Amygdala (tissue), 56 donors: ENCODE measurements around the gene SERAC1.
A peak's percentile ranks its signal among the peaks of the same experiment; 100 is the strongest.

Experiments used
- DNase-seq, 56 donors: peaks; one replicate each; lab custom pipeline; 2025; lab: John Stamatoyannopoulos, UW

Gene SERAC1

GRCh38 chr6:158083455-158084325, 84.4 kb downstream of the SERAC1 start:
- no peak for DNase-seq

- DNase-seq = no peak
Measured at GRCh38 chr6:158081657-158081935, 86.5 kb downstream of the SERAC1 start.

- DNase-seq = no peak
Measured at GRCh38 chr6:158080849-158081656, 87.0 kb downstream of the SERAC1 start.

- no peak for DNase-seq
Measured at GRCh38 chr6:158078320-158078719, 89.7 kb downstream of the SERAC1 start.

GRCh38 chr6:158077676-158078075, 90.4 kb downstream of the SERAC1 start:
- no peak for DNase-seq

- DNase-seq = no peak
Measured at GRCh38 chr6:158076548-158076947, 91.5 kb downstream of the SERAC1 start.

- DNase-seq = no peak
Measured at GRCh38 chr6:158073776-158074175, 94.3 kb downstream of the SERAC1 start.

- DNase-seq = peak in 51 of 56 donors; percentile 16 to 84 (median 53)
Measured at GRCh38 chr6:158072083-158072721, 95.9 kb downstream of the SERAC1 start.

- no peak for DNase-seq
Measured at GRCh38 chr6:158071121-158072082, 96.7 kb downstream of the SERAC1 start.

GRCh38 chr6:158070513-158070912, 97.5 kb downstream of the SERAC1 start:
- DNase-seq = peak in 5 of 56 donors; percentile 12 to 51 (median 27)

- DNase-seq = no peak
Measured at GRCh38 chr6:158069800-158070195, 98.3 kb downstream of the SERAC1 start.

- DNase-seq = no peak
Measured at GRCh38 chr6:158068893-158069799, 98.9 kb downstream of the SERAC1 start.

- no peak for DNase-seq
Measured at GRCh38 chr6:158068156-158068892, 99.7 kb downstream of the SERAC1 start.

- no peak for DNase-seq
Measured at GRCh38 chr6:158067436-158068015, 100.5 kb downstream of the SERAC1 start.

- DNase-seq = no peak
Measured at GRCh38 chr6:158066136-158066781, 101.8 kb downstream of the SERAC1 start.

- no peak for DNase-seq
Measured at GRCh38 chr6:158064725-158065251, 103.3 kb downstream of the SERAC1 start.

- DNase-seq = no peak
Measured at GRCh38 chr6:158063736-158064135, 104.3 kb downstream of the SERAC1 start.
